GM19239 (cell line): ENCODE measurements around the gene UNK.

Source experiments
- DNase-seq: peaks from one replicate; pipeline ENCODE4 v3.0.0; 2011; ENCODE audit warnings: low spot score; ENCODE audit not compliant: insufficient read length
- FAIRE-seq: peaks from 2 replicates; lab custom pipeline; 2011; peaks lifted over from hg19 to GRCh38; lab: Jason Lieb, UNC

Gene UNK

GRCh38 chr17:75817571-75817970 is 33.0 kb downstream of the UNK start:
- DNase-seq (no peak), FAIRE-seq (no peak)

- FAIRE-seq (no peak), DNase-seq (no peak)
Measured at GRCh38 chr17:75818326-75818885, 33.8 kb downstream of the UNK start.

GRCh38 chr17:75819116-75819515 is 34.5 kb downstream of the UNK start:
- DNase-seq (no peak), FAIRE-seq (no peak)

GRCh38 chr17:75819678-75820077 is 35.1 kb downstream of the UNK start:
- FAIRE-seq (no peak), DNase-seq (no peak)

- DNase-seq (no peak), FAIRE-seq (no peak)
Measured at GRCh38 chr17:75820094-75821080, 35.8 kb downstream of the UNK start.

- no peak for FAIRE-seq
Measured at GRCh38 chr17:75821552-75821951, 36.9 kb downstream of the UNK start.

GRCh38 chr17:75822119-75822799 is 37.7 kb downstream of the UNK start:
- DNase-seq: no peak
- FAIRE-seq: no peak

More at GRCh38 chr17:75821552-75821951, 36.9 kb downstream of the UNK start:
- DNase-seq: no peak

GRCh38 chr17:75822800-75823166 is 38.2 kb downstream of the UNK start:
- no peak for DNase-seq
- FAIRE-seq: no peak

GRCh38 chr17:75823257-75824041 is 38.8 kb downstream of the UNK start:
- no peak for FAIRE-seq

GRCh38 chr17:75824050-75824552 is 39.5 kb downstream of the UNK start:
- FAIRE-seq: no peak
- DNase-seq: no peak

More at GRCh38 chr17:75823257-75824041, 38.8 kb downstream of the UNK start:
- no peak for DNase-seq

- FAIRE-seq: no peak
- no peak for DNase-seq
Measured at GRCh38 chr17:75824666-75825065, 40.1 kb downstream of the UNK start.

GRCh38 chr17:75825149-75825552 is 40.5 kb downstream of the UNK start:
- DNase-seq (no peak), FAIRE-seq (no peak)

- DNase-seq: no peak
- FAIRE-seq: no peak
Measured at GRCh38 chr17:75825748-75826370, 41.3 kb downstream of the UNK start.

- FAIRE-seq (no peak), DNase-seq (no peak)
Measured at GRCh38 chr17:75826561-75827307, 42.1 kb downstream of the UNK start.

GRCh38 chr17:75827308-75828075 is 42.9 kb downstream of the UNK start:
- DNase-seq (peak; percentile 94), FAIRE-seq (peak; percentile 70)

- FAIRE-seq (peak; percentile 18), DNase-seq (no peak)
Measured at GRCh38 chr17:75828076-75828400, 43.4 kb downstream of the UNK start.

GRCh38 chr17:75828741-75829140 is 44.1 kb downstream of the UNK start:
- FAIRE-seq (no peak), DNase-seq (no peak)

- DNase-seq (no peak), FAIRE-seq (no peak)
Measured at GRCh38 chr17:75829747-75830146, 45.1 kb downstream of the UNK start.
